HG02981 (cell line): ENCODE data around the gene TPRKB.
"Not testable (repeated sequence)": the region's sequence is repeated elsewhere in the genome, so short reads cannot be mapped to it uniquely, and the experiment has no call there.

Source experiments
- ATAC-seq: cut with Tn5 transposase; IDR thresholded peaks from one replicate; pipeline ENCODE4 v1.9.1; 2021; ENCODE audit warnings: mild to moderate bottlenecking, moderate library complexity; ENCODE audit not compliant: unreplicated experiment

TPRKB gene

DNA sequence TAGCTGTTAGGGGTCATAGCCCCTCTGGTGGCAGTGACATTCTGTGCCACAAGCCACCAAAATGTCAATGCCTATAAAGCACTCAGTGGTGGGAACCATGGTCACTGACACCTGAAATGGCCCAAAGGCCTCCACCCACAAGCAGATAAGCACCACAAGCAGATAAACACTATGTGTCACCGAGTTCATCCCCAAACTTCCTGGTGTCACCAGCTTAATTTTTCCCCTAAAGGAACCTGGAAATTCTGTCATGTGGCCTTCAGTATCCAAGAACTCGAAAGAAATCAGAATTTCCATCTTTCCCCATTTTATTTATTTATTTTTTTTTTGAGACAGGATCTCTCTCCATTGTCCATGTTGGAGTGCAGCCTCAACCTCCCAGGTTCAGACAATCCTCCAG is 3.6 kb upstream of the TPRKB start:
- ATAC-seq, result no peak

DNA sequence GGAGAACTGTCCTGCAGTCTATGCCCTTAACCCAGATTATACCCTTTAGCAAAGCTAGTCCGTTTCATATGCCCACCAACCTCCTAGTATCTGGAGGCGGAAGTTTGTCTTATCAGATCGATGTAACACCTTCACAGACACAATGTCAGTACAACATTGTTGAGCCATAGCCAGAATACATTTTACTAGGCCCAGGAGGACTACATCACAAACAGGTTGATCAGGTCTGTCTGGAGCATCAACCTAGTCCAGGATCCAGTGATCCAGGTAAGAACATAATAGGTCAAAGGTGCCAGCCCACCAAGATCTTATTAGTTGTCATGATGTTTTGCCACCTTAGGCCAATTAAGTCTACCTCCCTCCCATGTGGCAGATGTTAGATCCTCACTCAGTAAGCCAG is 2.0 kb upstream of the TPRKB start:
- no peak for ATAC-seq

DNA sequence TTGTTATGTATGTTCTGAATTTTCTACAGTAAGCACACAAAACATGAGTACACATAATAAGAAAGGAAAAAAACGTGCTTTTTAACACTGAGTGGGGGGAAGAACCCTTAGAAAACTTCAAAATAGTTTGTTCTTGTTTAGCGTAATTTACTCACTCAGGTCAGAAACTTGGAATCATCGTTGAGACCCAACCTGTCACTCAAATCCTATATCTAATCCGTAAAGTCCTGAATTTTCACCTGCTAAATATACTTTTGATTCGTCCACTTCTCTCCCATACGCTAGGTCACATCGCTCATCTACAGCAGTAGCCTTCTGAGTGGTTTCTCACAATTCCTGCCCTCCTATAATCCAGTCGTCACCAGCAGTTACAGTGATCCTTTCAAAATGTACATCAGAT is 767 bp downstream of the TPRKB start:
- ATAC-seq, result no peak

DNA sequence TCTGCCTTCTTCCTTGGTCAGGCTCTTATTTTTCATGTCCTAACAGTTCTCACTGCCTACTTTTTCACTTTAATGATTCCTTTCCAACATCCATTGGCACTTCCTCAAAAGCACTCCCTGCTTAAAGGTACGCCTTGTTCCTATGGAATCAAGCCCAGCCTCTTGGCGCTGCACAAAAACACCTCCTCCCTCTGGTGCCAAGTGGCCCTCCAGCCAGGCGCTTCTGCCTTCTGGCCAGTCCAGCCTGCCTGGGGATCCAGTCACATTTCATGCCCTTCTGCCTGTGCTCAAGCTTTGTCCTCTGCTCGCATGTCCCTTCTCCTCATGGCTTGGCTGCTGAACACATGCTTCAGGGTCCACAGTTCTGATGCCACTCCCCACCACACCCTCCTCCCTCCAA is 6.3 kb downstream of the TPRKB start:
- no peak for ATAC-seq

GRCh38 chr2:73728711-73729110 is 8.4 kb downstream of the TPRKB start:
- ATAC-seq, result no peak

GRCh38 chr2:73728043-73728442 is 9.1 kb downstream of the TPRKB start:
- ATAC-seq, result no peak

GRCh38 chr2:73726657-73727056 is 10.5 kb downstream of the TPRKB start:
- not testable (repeated sequence) for ATAC-seq

- ATAC-seq, result no peak
These were observed 18.1 kb downstream of the TPRKB start for GRCh38 chr2:73718851-73719621.

GRCh38 chr2:73718421-73718820 is 18.7 kb downstream of the TPRKB start:
- ATAC-seq, result no peak

DNA sequence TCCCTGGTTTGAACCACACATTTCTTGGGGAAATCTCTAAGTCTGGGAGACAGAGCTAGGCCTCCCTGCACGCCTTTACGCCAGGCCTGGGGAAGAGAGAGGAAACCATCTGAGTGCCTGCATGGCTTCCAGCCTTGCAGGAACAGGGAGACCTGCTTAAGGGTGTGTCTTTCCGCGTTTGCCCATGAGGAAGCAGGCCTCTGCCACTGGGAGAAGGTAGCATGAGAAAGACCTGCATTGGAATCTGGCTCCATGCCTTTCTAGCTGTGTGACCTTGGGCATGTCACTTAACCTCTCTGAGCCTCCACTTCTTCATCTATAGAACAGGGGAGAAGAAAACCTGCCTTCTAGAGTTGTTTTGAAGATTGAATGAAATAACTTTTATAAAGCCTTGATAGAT is 19.4 kb downstream of the TPRKB start:
- ATAC-seq, result not testable (repeated sequence)

GRCh38 chr2:73717251-73717606 is 19.9 kb downstream of the TPRKB start:
- no peak for ATAC-seq

DNA sequence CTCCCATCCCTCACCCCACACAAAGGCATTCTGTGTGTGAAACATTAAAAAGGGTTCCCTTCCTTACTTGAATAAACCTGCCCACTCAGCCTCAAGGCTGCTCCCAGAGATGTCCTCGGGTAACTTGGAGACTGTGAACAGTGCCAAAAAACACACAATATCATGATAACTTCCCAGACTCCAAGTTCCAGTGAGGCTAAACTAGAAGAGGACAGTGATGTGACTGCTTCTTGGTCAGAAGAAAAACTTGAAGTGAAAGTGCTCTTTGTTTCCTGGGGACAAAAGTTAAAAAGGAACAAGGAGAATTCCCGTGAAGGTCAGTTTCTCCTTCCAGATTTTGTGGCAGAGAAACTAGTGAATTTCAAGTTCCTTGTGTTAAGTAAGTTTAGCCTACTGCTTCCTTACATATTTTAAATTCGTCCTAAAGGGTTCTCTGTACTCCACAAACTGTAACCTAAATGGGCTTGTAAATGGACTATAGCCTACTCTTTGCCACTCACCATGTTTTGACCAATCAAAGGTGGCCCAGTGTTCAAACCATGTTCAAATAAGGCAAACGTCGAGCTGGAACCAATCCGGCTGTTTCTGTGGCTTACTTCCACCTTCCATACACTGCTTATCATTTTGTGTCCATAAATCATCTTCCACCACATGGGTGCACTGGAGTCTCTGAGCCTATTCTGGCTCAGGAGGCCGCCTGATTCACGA is 20.4 kb downstream of the TPRKB start:
- no peak for ATAC-seq

GRCh38 chr2:73714091-73714490 is 23.1 kb downstream of the TPRKB start:
- no peak for ATAC-seq

DNA sequence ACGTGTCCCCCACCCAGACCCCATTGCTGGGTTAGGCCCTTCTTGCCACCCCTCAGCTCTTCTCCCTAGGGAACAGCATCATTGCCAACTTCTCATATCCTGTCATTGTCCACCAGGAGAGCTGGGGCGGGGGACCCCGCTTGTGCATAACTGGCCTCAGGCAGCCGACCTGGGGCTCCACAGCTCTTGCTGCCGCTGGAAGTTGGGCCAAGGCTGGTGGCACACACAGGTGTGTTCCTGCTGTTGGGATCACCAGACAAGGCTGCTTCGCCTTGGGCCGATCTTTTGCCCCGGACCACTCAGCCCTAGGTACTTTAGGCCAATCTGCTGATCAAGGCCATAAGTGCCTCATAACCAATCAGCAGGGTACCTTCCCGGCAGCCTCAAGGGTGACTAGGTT is 28.6 kb downstream of the TPRKB start:
- no peak for ATAC-seq

DNA sequence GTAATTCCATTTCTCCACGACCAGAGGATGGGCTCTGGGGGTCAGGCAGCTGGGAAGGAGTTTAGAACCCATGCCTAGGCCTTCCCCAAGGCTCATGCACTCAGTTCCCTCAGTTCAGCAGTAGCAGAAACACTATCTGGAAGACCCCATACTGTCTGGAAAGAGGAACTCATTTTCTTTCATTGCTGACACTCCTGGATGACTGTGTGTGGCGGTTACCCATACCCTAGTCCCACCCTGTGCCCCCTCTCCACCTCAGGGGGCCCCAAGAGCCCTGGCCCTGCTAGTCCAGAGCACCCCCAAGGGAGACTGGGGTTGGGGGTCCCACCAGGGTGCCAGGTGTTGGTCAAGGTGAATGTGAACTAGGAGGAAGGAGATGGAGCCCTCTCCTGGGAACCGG is 29.5 kb downstream of the TPRKB start:
- no peak for ATAC-seq

GRCh38 chr2:73707058-73707457 is 30.1 kb downstream of the TPRKB start:
- ATAC-seq, result no peak

DNA sequence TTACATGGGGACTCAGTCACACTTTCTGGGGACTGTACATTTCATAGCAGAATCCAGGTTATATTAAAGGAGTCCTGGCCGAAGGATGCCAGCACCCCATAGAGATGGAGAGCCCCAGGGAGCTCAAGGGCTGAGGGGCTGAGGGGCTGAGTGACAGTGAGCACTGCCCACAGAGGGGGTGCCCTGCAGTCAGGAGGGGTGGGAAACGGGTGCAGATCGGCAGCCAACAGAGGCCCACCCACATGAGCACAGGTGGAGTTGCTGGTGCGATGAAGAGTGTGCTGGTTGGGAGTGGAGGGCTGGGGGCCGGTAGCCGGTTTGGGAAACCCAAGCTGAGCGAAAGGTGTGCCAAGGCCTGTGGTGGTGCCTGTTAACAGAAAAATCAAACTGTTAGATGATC is 32.1 kb downstream of the TPRKB start:
- ATAC-seq, result no peak

GRCh38 chr2:73704285-73704684 is 32.9 kb downstream of the TPRKB start:
- ATAC-seq, result no peak

DNA sequence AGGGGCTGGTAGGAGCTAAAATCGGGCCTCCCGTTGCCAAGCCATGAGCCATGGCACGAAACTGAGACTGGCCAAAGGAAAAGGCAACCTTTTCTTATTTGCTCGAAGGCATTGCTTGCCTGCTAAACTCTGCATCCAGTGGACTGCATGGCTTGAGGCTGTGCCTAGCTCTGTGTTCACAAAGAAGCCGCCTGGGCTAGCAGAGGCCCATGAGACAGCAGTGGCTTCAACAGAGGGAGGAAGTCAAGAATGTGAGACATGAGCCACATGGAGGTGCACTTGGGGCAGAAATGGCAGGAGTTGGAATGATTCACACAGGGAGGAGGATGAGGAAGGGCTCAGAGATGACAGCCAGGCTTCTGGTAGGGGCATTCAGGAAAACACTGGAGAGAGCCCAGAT is 33.5 kb downstream of the TPRKB start:
- ATAC-seq, result no peak

- ATAC-seq, result not testable (repeated sequence)
These were observed 34.2 kb downstream of the TPRKB start for GRCh38 chr2:73702852-73703493.

GRCh38 chr2:73701968-73702665 is 35.0 kb downstream of the TPRKB start:
- no peak for ATAC-seq

GRCh38 chr2:73701448-73701765 is 35.7 kb downstream of the TPRKB start:
- ATAC-seq, result not testable (repeated sequence)
